ENCODE measurements around the gene TPRA1. TPM values are rescaled to one million over a fixed set of nuclear protein-coding genes. Genes with fewer than 3 reads are reported as not detected.

The TPRA1 gene
- total RNA-seq, 4 donors from 2014 or later, result 36.2 to 47.5 (median 43.2) TPM

- WGBS, 2 donors, result 36 to 43% methylated on average over 24 to 34 of the region's 46 CpGs
- H3K9me3 ChIP-seq, result no peaks in the 10 kb centered on the region
- H3K36me3 ChIP-seq, result peaks cover 13 to 14% of the 10 kb centered on the region in 2 donors
- no peak overlapping the region for H3K4me3 ChIP-seq (replicated peaks in 1 of 3)
- DNase-seq, result peak; percentile 78 to 83
- no peaks in the 10 kb centered on the region for H3K27me3 ChIP-seq
- peaks cover 8 to 10% of the 10 kb centered on the region in 2 donors for H3K4me1 ChIP-seq
- intact Hi-C loops (cut with DNase I), result no loop called here
- H3K27ac ChIP-seq, result no peak overlapping the region
- peak; percentile 86 to 99 (median 96) for TF ChIP-seq CTCF (IDR thresholded peaks at IDR 0.05)
- no peak for TF ChIP-seq POLR2A (IDR thresholded peaks at IDR 0.05)
Measured at GRCh38 chr3:127574880-127575878, 15.4 kb downstream of the TPRA1 start.

DNA sequence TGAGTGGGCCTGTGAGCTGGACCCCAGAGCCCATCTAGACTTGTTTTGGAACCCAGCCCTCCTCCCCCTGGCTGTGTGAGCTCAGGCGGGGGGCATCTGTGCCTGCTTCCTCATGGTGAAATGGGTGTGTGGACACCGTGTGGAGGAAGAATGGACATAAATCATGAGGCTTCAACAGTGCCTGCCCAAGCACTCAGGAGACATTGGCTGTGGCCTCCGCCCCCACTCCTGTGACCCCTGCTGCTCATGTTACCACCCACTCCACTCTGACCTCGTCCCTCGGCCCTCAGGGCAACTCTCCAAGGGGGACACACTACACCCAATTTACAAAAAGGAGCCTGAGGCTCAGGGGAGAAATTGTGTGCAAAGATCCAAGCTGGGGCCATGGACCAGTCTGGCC is 16.6 kb downstream of the TPRA1 start:
- H3K27me3 ChIP-seq, result no peaks in the 10 kb centered on the region
- H3K9me3 ChIP-seq, result no peaks in the 10 kb centered on the region
- 79 to 86% methylated on average over 5 of the region's 5 CpGs for WGBS, 2 donors
- H3K4me1 ChIP-seq, result peaks cover 8 to 10% of the 10 kb centered on the region in 2 donors
- intact Hi-C loops (cut with DNase I), result no loop called here
- peaks cover 13 to 14% of the 10 kb centered on the region in 2 donors for H3K36me3 ChIP-seq
- H3K27ac ChIP-seq, result no peak overlapping the region
- no peak for TF ChIP-seq POLR2A (IDR thresholded peaks at IDR 0.05)
- no peak for TF ChIP-seq CTCF (IDR thresholded peaks at IDR 0.05)
- no peak for DNase-seq
- no peak overlapping the region for H3K4me3 ChIP-seq (replicated peaks in 1 of 3)

DNA sequence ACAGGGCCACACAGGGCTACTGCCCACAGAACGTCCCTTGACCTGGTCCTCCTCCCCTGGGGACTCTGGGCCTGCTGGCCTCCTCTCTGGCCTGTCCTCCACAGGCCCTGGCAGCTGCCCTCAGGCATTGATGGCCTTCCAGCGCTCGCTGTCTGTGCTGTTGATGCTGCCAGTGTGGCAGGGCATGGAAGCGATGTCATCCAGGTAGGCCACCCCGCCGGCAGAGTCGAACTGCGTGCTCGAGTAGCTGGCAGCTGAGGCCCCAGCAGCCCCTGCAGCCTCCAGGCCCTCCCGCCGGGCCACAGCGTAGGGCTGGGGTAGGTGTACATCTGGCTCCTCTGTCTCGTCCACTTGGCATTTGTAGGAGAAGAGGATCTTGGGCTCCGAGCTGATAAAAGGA is 17.1 kb downstream of the TPRA1 start:
- Histone ChIP-seq H3K9me3 (no peaks in the 10 kb centered on the region), H3K27ac (no peak overlapping the region), H3K27me3 (no peaks in the 10 kb centered on the region), H3K36me3 (peaks cover 13 to 14% of the 10 kb centered on the region in 2 donors), H3K4me1 (peaks cover 8 to 10% of the 10 kb centered on the region in 2 donors), H3K4me3 (replicated peaks in 1 of 3) (no peak overlapping the region)
- intact Hi-C loops (cut with DNase I), result no loop called here
- DNase-seq, result no peak
- TF ChIP-seq POLR2A (IDR thresholded peaks at IDR 0.05) (no peak), CTCF (IDR thresholded peaks at IDR 0.05) (no peak)
- 94 to 95% methylated on average over 13 to 14 of the region's 14 CpGs for WGBS, 2 donors

GRCh38 chr3:127572735-127573134 is 17.8 kb downstream of the TPRA1 start:
- Histone ChIP-seq H3K4me3 (replicated peaks in 1 of 3) (no peak overlapping the region), H3K4me1 (peaks cover 8 to 10% of the 10 kb centered on the region in 2 donors), H3K9me3 (no peaks in the 10 kb centered on the region), H3K36me3 (peaks cover 13 to 14% of the 10 kb centered on the region in 2 donors), H3K27ac (no peak overlapping the region), H3K27me3 (no peaks in the 10 kb centered on the region)
- intact Hi-C loops (cut with DNase I), result no loop called here
- no peak for DNase-seq
- TF ChIP-seq POLR2A (IDR thresholded peaks at IDR 0.05), result no peak
- TF ChIP-seq CTCF (IDR thresholded peaks at IDR 0.05), result no peak
- 78 to 95% methylated on average over 3 of the region's 3 CpGs for WGBS, 2 donors

GRCh38 chr3:127572186-127572585 is 18.3 kb downstream of the TPRA1 start:
- Histone ChIP-seq H3K27ac (no peak overlapping the region), H3K4me3 (replicated peaks in 1 of 3) (no peak overlapping the region), H3K9me3 (no peaks in the 10 kb centered on the region), H3K36me3 (peaks cover 13 to 14% of the 10 kb centered on the region in 2 donors), H3K4me1 (peaks cover 9 to 15% of the 10 kb centered on the region in 2 donors), H3K27me3 (no peaks in the 10 kb centered on the region)
- intact Hi-C loops (cut with DNase I), result no loop called here
- peak; percentile 65 to 72 for DNase-seq
- TF ChIP-seq CTCF (IDR thresholded peaks at IDR 0.05), result no peak
- TF ChIP-seq POLR2A (IDR thresholded peaks at IDR 0.05), result no peak
- WGBS, 2 donors, result 52 to 54% methylated on average over 6 of the region's 6 CpGs

All from thyroid gland (tissue), 4 donors.